Activated naive CD8-positive, alpha-beta T cell treated with anti-CD3 and anti-CD28 coated beads for 36 hours (primary cell): ENCODE results near the gene C21orf58. TPM values are rescaled to one million over a fixed set of nuclear protein-coding genes. Genes with fewer than 3 reads are reported as not detected.

Source experiments
- DNase-seq: peaks from one replicate; pipeline ENCODE4 v3.0.0; 2021
- H3K27ac Mint-ChIP-seq: one replicate; pipeline ENCODE4 v1.8.0; 2022; ENCODE audit warnings: mild to moderate bottlenecking, moderate library complexity, mixed read lengths
- H3K27me3 Mint-ChIP-seq: one replicate; pipeline ENCODE4 v1.8.0; 2022; ENCODE audit warnings: mild to moderate bottlenecking, mixed read lengths
- H3K36me3 Mint-ChIP-seq: one replicate; pipeline ENCODE4 v1.8.0; 2021; ENCODE audit warnings: mild to moderate bottlenecking, mixed read lengths
- H3K4me1 Mint-ChIP-seq: one replicate; pipeline ENCODE4 v1.8.0; 2021; ENCODE audit warnings: mixed read lengths
- H3K4me3 Mint-ChIP-seq: one replicate; pipeline ENCODE4 v1.8.0; 2022; ENCODE audit warnings: mild to moderate bottlenecking, moderate library complexity, mixed read lengths
- H3K9me3 Mint-ChIP-seq: one replicate; pipeline ENCODE4 v1.8.0; 2022; ENCODE audit warnings: mixed read lengths
- total RNA-seq, 2 experiments: library from RNA; stranded (reverse); gene quantifications; one replicate each; pipeline ENCODE4 v1.2.3, GENCODE V29; 2021

Gene C21orf58
- total RNA-seq, 2 experiments from 2014 or later, result 16.5 to 17.0 TPM

GRCh38 chr21:46346296-46347202 is 22.9 kb upstream of the C21orf58 start:
- H3K9me3 Mint-ChIP-seq, result no peaks in the 10 kb centered on the region
- no peak overlapping the region for H3K4me3 Mint-ChIP-seq
- H3K4me1 Mint-ChIP-seq, result peaks cover 4% of the 10 kb centered on the region
- DNase-seq, result no peak
- H3K36me3 Mint-ChIP-seq, result peaks cover 20% of the 10 kb centered on the region
- H3K27me3 Mint-ChIP-seq, result no peaks in the 10 kb centered on the region
- H3K27ac Mint-ChIP-seq, result no peak overlapping the region

GRCh38 chr21:46345861-46346260 is 22.2 kb upstream of the C21orf58 start:
- no peaks in the 10 kb centered on the region for H3K27me3 Mint-ChIP-seq
- H3K9me3 Mint-ChIP-seq, result no peaks in the 10 kb centered on the region
- no peak overlapping the region for H3K27ac Mint-ChIP-seq
- no peak for DNase-seq
- peaks cover 4% of the 10 kb centered on the region for H3K4me1 Mint-ChIP-seq
- no peak overlapping the region for H3K4me3 Mint-ChIP-seq
- peaks cover 16% of the 10 kb centered on the region for H3K36me3 Mint-ChIP-seq

GRCh38 chr21:46344219-46344915 is 20.7 kb upstream of the C21orf58 start:
- no peak for DNase-seq
- Mint-ChIP-seq H3K9me3 (no peaks in the 10 kb centered on the region), H3K4me3 (no peak overlapping the region), H3K27me3 (no peaks in the 10 kb centered on the region), H3K4me1 (peaks cover 4% of the 10 kb centered on the region), H3K36me3 (peaks cover 29% of the 10 kb centered on the region), H3K27ac (no peak overlapping the region)

GRCh38 chr21:46340998-46341397 is 17.3 kb upstream of the C21orf58 start:
- no peak for DNase-seq
- H3K9me3 Mint-ChIP-seq, result no peaks in the 10 kb centered on the region
- peaks cover 45% of the 10 kb centered on the region for H3K36me3 Mint-ChIP-seq
- H3K27me3 Mint-ChIP-seq, result no peaks in the 10 kb centered on the region
- H3K4me1 Mint-ChIP-seq, result peaks cover 4% of the 10 kb centered on the region
- no peak overlapping the region for H3K4me3 Mint-ChIP-seq
- H3K27ac Mint-ChIP-seq, result no peak overlapping the region

- no peak overlapping the region for H3K27ac Mint-ChIP-seq
Measured at GRCh38 chr21:46336603-46337002, 12.9 kb upstream of the C21orf58 start.

GRCh38 chr21:46334351-46335140 is 10.9 kb upstream of the C21orf58 start:
- Mint-ChIP-seq H3K4me3 (no peak overlapping the region), H3K9me3 (no peaks in the 10 kb centered on the region), H3K4me1 (no peaks in the 10 kb centered on the region), H3K36me3 (peaks cover 31% of the 10 kb centered on the region), H3K27ac (no peak overlapping the region), H3K27me3 (no peaks in the 10 kb centered on the region)
- no peak for DNase-seq

More at GRCh38 chr21:46336603-46337002, 12.9 kb upstream of the C21orf58 start:
- H3K9me3 Mint-ChIP-seq, result no peaks in the 10 kb centered on the region
- H3K36me3 Mint-ChIP-seq, result peaks cover 36% of the 10 kb centered on the region
- H3K27me3 Mint-ChIP-seq, result no peaks in the 10 kb centered on the region
- no peaks in the 10 kb centered on the region for H3K4me1 Mint-ChIP-seq
- no peak for DNase-seq
- H3K4me3 Mint-ChIP-seq, result no peak overlapping the region

- Mint-ChIP-seq H3K36me3 (peaks cover 19% of the 10 kb centered on the region), H3K27me3 (no peaks in the 10 kb centered on the region), H3K4me1 (peaks cover 12% of the 10 kb centered on the region), H3K27ac (no peak overlapping the region), H3K4me3 (no peak overlapping the region), H3K9me3 (no peaks in the 10 kb centered on the region)
- no peak for DNase-seq
Measured at GRCh38 chr21:46329796-46330195, 6.1 kb upstream of the C21orf58 start.

GRCh38 chr21:46328151-46328550 is 4.5 kb upstream of the C21orf58 start:
- H3K27ac Mint-ChIP-seq, result no peak overlapping the region
- H3K4me3 Mint-ChIP-seq, result no peak overlapping the region
- no peaks in the 10 kb centered on the region for H3K9me3 Mint-ChIP-seq
- no peak for DNase-seq
- no peaks in the 10 kb centered on the region for H3K27me3 Mint-ChIP-seq
- H3K36me3 Mint-ChIP-seq, result peaks cover 21% of the 10 kb centered on the region
- H3K4me1 Mint-ChIP-seq, result peaks cover 12% of the 10 kb centered on the region

GRCh38 chr21:46327711-46328110 is 4.0 kb upstream of the C21orf58 start:
- Mint-ChIP-seq H3K9me3 (no peaks in the 10 kb centered on the region), H3K4me1 (peaks cover 12% of the 10 kb centered on the region), H3K36me3 (peaks cover 25% of the 10 kb centered on the region), H3K27ac (no peak overlapping the region), H3K27me3 (no peaks in the 10 kb centered on the region), H3K4me3 (no peak overlapping the region)
- no peak for DNase-seq

GRCh38 chr21:46326110-46326703 is 2.5 kb upstream of the C21orf58 start:
- peaks cover 20% of the 10 kb centered on the region for H3K4me1 Mint-ChIP-seq
- H3K9me3 Mint-ChIP-seq, result no peaks in the 10 kb centered on the region
- peak overlapping the region; percentile 1 for H3K4me3 Mint-ChIP-seq
- H3K36me3 Mint-ChIP-seq, result peaks cover 34% of the 10 kb centered on the region
- no peaks in the 10 kb centered on the region for H3K27me3 Mint-ChIP-seq
- no peak for DNase-seq
- no peak overlapping the region for H3K27ac Mint-ChIP-seq

- peak; percentile 49 for DNase-seq
- Mint-ChIP-seq H3K27me3 (no peaks in the 10 kb centered on the region), H3K9me3 (no peaks in the 10 kb centered on the region), H3K4me1 (peaks cover 28% of the 10 kb centered on the region), H3K27ac (peak overlapping the region; percentile 72), H3K36me3 (peaks cover 41% of the 10 kb centered on the region), H3K4me3 (peak overlapping the region; percentile 74)
Measured at GRCh38 chr21:46325073-46325912, 1.6 kb upstream of the C21orf58 start.

GRCh38 chr21:46324390-46325072 is 861 bp upstream of the C21orf58 start:
- DNase-seq, result peak; percentile 91
- Mint-ChIP-seq H3K4me1 (peaks cover 28% of the 10 kb centered on the region), H3K27ac (peak overlapping the region; percentile 97), H3K9me3 (no peaks in the 10 kb centered on the region), H3K36me3 (peaks cover 39% of the 10 kb centered on the region), H3K4me3 (peak overlapping the region; percentile 92), H3K27me3 (no peaks in the 10 kb centered on the region)

- H3K9me3 Mint-ChIP-seq, result no peaks in the 10 kb centered on the region
- H3K27me3 Mint-ChIP-seq, result no peaks in the 10 kb centered on the region
- H3K4me3 Mint-ChIP-seq, result peak overlapping the region; percentile 92
- peak overlapping the region; percentile 93 for H3K27ac Mint-ChIP-seq
- no peak for DNase-seq
- peaks cover 28% of the 10 kb centered on the region for H3K4me1 Mint-ChIP-seq
- peaks cover 39% of the 10 kb centered on the region for H3K36me3 Mint-ChIP-seq
Measured at GRCh38 chr21:46323227-46323709, 402 bp downstream of the C21orf58 start.
